SK-MEL-5 (cell line): ENCODE measurements around the gene CDH4. TPM values are rescaled to one million over a fixed set of nuclear protein-coding genes. Genes with fewer than 3 reads are reported as not detected.

Experiments used
- DNase-seq: peaks from one replicate; pipeline ENCODE4 v3.0.0-alpha.2; 2016; ENCODE audit warnings: low read depth, low spot score
- in situ Hi-C: cut with HindIII; loops from 2 replicates; pipeline ENCODE4 v1.10.0; 2016; ENCODE audit warnings: low sequenced_read_pairs, high pct_unique_total_duplicates, low pct_unique_long_range_greater_than_20kb
- total RNA-seq: library from RNA; depleted of rRNA; stranded (reverse); fragments of >200 nt; shearing (Covaris generic); gene quantifications from 2 replicates; pipeline ENCODE4 v1.2.3, GENCODE V29; 2014

Gene CDH4
- total RNA-seq, 1 experiment from 2014 or later = not detected

GRCh38 chr20:61695741-61696140 lies 443.7 kb downstream of the CDH4 start:
- in situ Hi-C loops = no loop called here
- no peak for DNase-seq

DNA sequence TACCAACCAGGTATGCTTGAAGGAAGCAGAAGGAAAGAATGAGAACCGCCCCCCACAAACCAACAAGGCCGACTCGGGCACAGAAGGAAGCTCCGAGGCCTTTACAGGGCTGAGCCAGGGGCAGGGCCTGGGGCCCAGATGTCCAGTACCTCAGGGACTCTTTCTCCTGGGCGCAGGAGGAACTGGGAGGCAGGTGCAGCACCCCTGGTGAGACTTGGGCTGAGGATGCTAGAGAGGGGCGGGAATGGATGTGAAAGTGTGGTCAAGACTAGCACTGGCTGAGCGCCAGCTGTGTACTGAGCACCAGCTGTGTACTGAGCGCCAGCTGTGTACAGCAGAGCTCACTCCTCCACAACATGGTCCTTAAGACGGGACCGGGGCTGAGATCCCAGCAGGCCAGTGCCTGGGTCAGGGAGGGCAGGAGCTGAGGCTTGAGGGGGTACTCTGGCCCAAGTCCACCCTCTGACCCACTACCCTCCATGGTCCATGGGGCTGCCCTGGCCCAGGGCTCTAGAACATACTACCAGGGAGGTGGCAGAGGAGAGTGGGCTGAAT lies 444.2 kb downstream of the CDH4 start:
- no peak for DNase-seq
- in situ Hi-C loops = no loop called here

DNA sequence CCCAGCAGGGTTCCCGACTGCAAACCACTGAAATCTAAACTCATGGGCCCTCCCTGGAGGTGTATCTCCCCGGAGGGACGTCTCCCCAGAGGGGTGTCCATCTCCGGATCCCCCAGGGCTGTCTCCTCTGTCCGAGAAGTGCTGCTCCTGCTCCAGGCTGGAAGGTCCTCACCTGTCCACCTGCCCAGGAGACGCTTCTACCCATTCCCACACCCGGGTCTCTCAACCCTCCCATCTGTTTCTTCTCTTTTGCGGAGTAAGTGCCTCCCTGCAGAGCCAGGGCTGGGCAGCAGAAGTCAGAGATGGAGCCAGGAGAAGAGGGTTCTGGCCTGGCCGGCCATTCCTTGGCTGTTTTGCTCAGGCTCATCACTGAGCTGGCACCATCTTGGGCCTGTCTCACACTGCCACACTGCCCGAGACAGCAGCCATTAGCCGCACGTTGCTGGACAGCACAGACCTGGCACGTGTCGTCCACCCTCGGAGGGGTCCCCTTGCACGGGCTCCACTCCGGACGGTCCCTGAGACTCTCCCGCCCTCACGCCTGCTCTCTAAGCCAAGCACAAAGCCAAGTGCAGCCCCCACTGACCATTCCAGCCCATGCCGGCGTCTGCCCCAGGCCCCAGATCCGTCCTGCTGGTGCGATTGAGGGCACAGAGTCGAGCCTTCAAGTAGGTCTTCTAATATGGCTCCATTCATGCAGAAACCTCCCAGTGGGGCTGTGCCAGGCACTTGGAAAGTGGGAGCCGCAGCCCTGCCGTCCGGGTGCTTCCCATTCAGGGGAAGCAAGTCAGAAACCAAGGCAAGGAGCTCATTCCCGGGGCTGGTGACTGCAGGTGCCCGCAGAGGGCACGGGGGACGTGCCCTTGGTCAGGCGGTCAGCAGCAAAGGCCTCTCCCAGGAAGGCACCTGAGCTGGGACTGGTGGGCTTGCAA lies 445.9 kb downstream of the CDH4 start:
- DNase-seq = no peak
- in situ Hi-C loops = no loop called here

GRCh38 chr20:61698598-61699494 lies 446.8 kb downstream of the CDH4 start:
- no peak for DNase-seq
- in situ Hi-C loops = no loop called here

DNA sequence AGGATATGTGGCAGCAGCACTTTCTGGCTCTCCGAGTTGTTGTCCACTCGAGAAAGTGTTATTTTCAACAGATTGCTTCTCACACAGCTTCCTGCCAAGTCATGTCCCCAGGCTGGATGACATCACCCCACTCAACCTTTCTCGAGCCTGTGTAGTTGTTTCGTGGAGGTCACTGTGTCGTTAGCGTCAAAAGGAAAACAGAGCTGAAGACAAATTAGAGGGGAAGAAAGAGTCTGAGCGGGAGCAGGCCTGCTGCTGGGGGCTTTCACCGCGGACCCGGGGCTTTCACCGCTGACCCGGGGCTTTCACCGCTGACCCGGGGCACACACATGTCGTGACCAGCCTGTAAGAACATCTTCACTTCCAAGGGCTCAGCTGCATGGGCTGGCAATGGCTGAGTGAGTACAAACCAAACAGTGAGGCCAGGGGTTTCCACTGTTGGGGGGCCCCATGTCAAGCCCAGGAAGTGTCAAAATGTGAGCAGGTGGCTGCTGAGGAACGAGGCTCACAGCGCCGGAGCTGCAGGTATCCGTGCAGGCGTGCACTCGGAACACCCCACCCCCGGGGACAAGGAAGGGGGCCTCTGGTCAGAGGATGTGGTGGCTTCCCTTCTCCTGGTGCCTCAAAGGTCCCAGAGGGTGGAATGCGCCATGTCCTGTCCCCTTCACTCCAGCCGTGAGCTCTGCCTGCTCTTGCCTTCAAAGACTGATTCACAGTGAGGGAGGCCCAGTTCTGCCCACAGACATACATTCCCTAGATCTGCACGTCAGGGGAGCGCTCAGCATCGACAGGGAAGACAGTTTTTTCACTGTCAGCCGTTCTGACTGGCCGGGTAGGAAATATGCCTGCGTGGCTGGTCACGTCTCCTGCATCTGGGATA lies 447.7 kb downstream of the CDH4 start:
- in situ Hi-C loops = no loop called here
- DNase-seq = no peak

DNA sequence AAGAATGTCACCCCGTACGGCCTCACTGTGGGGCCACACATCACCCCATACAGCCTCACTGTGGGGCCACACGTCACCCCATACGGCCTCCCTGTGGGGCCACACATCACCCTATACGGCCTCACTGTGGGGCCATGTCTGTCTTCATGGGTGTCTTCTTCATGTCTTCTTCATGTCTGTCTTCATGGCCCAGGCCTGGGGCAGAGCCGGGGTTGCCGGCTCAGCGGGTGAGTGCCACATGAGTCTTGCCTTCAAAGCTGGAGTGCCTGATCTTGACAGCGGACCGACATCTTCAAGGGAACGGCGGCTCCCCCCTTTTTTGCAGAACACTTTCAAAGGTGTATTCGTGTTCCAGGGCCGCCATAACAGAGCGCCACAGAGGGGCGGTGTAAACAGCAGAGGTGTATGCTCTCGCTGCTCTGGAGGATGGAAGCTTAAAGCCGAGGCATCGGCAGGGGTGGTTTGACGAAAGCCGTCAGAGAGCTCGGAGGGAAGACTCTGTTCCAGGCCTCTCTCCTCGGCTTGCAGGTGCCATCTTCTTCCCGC lies 448.6 kb downstream of the CDH4 start:
- in situ Hi-C loops = no loop called here

DNA sequence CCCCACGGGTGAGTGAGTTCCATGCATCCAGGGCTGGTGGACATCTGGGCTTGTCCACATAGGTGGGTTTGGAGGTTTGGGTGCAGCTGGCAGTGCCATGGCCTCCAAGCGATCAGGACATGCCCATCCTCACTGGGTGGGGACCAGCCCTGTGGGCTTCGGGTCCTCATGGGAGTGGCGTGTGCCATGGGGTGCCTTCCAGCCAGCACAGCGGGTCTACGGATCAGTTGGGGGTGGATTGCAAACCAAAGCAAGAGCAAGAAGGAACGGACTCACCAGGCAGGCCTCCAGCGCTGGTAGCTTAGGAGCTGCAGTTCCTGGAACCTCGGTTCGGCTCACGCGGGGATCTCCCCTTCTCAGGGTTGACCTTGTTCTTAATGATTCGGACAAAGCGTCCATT lies 449.3 kb downstream of the CDH4 start:
- no peak for DNase-seq
- in situ Hi-C loops = no loop called here

More for the DNA sequence above, 448.6 kb downstream of the CDH4 start:
- no peak for DNase-seq

DNA sequence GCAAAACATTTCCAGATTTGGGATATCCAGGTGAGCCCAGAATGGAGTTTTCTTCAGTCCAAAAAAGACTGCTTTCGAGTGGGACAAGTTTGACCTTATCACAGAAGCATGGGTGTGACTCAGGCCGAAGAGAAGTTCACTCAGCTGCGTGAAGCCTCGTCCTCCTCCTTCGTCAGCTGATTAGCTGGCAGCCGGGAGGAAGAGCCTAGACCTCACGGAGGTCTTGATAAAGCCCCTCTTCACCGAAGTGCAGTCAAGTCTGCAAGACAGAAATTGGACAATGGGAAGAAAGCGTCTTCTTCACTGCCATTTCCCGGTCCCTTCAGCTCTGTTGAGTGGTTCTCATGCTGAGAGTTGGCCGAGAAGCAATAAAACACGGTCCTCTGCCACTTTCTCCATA lies 449.7 kb downstream of the CDH4 start:
- DNase-seq = no peak
- in situ Hi-C loops = no loop called here

DNA sequence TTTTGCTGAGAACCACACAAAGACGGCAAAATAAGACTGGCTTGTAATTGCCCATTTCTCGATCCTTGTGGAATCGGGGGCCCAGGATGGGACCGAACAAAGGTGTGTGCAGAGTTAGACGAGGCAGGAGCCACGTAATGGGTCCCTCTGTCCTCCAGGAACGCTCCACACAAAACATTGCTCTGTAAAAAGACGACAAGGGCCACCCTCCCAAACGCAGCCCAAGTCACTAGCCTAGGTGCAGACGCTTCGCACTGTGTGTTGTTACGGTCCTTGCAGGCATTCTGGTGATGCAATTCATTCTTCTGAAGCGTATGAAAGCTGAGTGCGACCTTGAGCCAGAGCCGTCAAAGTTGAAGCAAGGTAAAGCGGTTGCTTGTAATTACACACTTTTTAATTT lies 450.2 kb downstream of the CDH4 start:
- in situ Hi-C loops = no loop called here
- no peak for DNase-seq

DNA sequence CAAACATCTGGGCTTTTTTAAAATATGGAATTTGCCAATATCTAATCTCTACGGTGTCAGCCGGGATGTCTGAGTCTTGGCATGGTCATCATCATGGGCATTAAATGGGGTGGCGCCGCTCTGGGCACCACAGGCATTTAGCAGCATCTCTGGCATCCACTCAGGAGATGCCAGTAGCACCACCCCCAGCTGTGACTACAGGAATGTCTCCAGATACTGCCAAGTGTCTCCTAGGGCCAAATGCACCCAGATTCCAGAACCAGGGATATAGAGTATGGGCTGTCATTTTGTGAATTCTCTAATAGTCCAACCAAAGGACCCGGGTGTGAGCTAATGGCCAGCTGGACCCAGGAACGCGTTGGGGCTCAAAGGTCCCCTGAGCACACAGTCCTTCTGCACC lies 452.6 kb downstream of the CDH4 start:
- DNase-seq = no peak
- in situ Hi-C loops = no loop called here

DNA sequence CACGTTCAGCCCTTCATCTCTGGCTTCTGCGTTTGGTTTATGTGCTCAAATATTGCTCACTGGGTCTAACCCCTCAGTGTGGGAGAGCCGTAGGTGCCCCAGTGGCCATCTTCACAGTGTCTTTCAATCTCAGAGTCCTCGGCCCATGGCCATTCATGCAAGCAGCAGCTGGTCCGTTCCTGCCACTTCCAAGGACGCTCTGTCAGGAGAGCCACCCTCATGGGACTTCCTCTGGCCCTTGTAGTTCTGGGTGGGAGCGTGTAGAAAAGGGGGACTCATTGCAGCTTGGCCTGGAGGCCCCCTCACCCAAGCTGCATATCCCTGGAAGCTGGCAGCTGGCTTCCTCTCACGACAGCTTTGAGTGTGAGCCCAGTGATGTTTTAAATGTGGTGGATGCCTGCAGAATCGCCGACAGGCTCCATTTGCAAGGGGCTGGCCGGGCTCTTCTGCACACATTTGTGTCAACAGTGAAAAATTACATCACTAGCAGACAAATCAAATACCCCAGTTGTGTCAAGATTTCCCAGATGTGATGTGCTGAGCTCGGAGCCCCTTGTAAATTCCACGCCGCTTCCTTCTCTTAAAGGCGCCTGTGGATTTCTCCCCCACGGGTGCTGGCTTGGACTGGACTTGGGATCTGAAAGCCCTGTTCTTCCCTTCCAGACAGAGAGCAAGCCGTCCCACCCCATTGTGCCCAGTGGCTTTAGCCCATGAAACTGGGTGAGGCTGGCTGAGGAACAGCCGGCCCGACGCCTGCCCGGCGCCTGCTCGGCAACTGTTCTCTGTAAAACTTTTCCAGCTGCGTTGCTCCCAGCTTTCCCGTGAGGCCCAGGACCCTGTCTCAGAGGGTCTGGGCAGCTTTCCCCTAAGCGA lies 453.6 kb downstream of the CDH4 start:
- in situ Hi-C loops = no loop called here

GRCh38 chr20:61706259-61706961 lies 454.3 kb downstream of the CDH4 start:
- in situ Hi-C loops = no loop called here

More for the DNA sequence above, 453.6 kb downstream of the CDH4 start:
- DNase-seq = no peak

GRCh38 chr20:61708891-61709290 lies 456.8 kb downstream of the CDH4 start:
- no peak for DNase-seq
- in situ Hi-C loops = no loop called here

More at GRCh38 chr20:61706259-61706961, 454.3 kb downstream of the CDH4 start:
- no peak for DNase-seq

GRCh38 chr20:61710108-61710507 lies 458.0 kb downstream of the CDH4 start:
- no peak for DNase-seq
- in situ Hi-C loops = no loop called here

DNA sequence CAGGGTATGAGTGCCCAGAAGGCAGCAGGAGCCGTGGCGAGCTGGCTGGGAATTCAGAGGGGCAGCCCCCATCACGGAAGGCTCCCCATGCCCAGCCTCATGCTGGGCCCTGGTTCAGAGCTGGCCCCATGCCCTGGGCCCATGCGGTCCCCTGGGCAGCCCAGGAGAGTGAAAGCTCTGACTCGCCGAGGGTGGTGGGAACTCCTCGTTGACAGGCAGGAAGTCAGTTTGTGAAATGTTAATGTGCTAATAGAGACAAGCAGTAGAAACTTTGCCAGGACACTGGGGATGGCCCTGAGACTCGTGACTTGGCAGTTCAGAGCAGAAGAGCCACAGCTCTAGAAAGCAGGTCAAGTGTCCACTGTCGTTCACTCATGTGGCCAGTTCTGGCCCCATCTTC lies 460.6 kb downstream of the CDH4 start:
- DNase-seq = no peak
- in situ Hi-C loops = no loop called here
